Activated naive CD4-positive, alpha-beta T cell treated with anti-CD3 and anti-CD28 coated beads, Interleukin-2, amount 10 ng/mL, durations not matched to agents 7 days and 5 days (primary cell): Measurements from ENCODE around the gene FAM13C.

ENCODE experiments used
- CTCF ChIA-PET: fragments of 350-600 bp; sonication (Branson Sonifier 250); formaldehyde crosslinking; loops from one replicate; lab custom pipeline; 2021; ENCODE audit warnings: antibody characterized with exemption; lab: Charles Lee
- DNase-seq: peaks from one replicate; pipeline ENCODE4 v3.0.0-alpha.2; 2020
- H3K27ac Mint-ChIP-seq: one replicate; pipeline ENCODE4 v1.8.0; 2021; ENCODE audit warnings: mild to moderate bottlenecking, moderate library complexity, mixed read lengths
- H3K27me3 Mint-ChIP-seq: one replicate; pipeline ENCODE4 v1.8.0; 2021; ENCODE audit warnings: mild to moderate bottlenecking, mixed read lengths
- H3K36me3 Mint-ChIP-seq: one replicate; pipeline ENCODE4 v1.8.0; 2021; ENCODE audit warnings: mixed read lengths
- H3K4me1 Mint-ChIP-seq: one replicate; pipeline ENCODE4 v1.8.0; 2021; ENCODE audit warnings: mixed read lengths
- H3K4me3 Mint-ChIP-seq: one replicate; pipeline ENCODE4 v1.8.0; 2021; ENCODE audit warnings: mild to moderate bottlenecking, moderate library complexity, mixed read lengths
- H3K9me3 Mint-ChIP-seq: one replicate; pipeline ENCODE4 v1.8.0; 2021; ENCODE audit warnings: mixed read lengths

FAM13C gene

DNA sequence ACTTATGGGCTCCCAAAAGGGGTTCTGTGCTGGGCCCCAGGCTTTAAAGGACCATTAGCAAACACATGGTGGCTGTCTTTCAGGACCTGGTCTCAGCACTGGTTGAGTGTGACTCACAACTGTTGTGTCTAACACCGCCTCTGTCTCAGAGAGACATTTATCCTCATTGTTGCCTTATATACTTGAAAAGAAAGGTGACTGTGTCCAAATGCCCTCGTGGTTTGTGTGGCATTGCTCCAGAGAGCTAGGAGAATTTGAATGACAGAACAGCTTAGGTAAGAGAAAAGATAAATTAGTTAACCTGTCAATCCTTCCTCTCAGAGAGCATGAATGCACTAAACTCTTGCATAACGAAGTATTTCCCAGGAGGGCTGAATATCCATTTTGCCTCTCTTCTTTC lies 14.5 kb upstream of the FAM13C start:
- no peak for DNase-seq
- H3K9me3 Mint-ChIP-seq, result no peaks in the 10 kb centered on the region
- no peak overlapping the region for H3K4me3 Mint-ChIP-seq
- H3K4me1 Mint-ChIP-seq, result no peaks in the 10 kb centered on the region
- H3K27me3 Mint-ChIP-seq, result no peaks in the 10 kb centered on the region
- no peak overlapping the region for H3K27ac Mint-ChIP-seq
- CTCF ChIA-PET, result no interaction called here
- no peaks in the 10 kb centered on the region for H3K36me3 Mint-ChIP-seq

- H3K27me3 Mint-ChIP-seq, result no peaks in the 10 kb centered on the region
- no peak overlapping the region for H3K27ac Mint-ChIP-seq
- H3K4me3 Mint-ChIP-seq, result no peak overlapping the region
- no peaks in the 10 kb centered on the region for H3K9me3 Mint-ChIP-seq
- no peaks in the 10 kb centered on the region for H3K36me3 Mint-ChIP-seq
- CTCF ChIA-PET, result no interaction called here
- no peak for DNase-seq
- H3K4me1 Mint-ChIP-seq, result no peaks in the 10 kb centered on the region
Observed at GRCh38 chr10:59375990-59376389, 13.6 kb upstream of the FAM13C start.

GRCh38 chr10:59374916-59375315 lies 12.6 kb upstream of the FAM13C start:
- no peak for DNase-seq
- Mint-ChIP-seq H3K36me3 (no peaks in the 10 kb centered on the region), H3K27me3 (no peaks in the 10 kb centered on the region), H3K27ac (no peak overlapping the region), H3K4me3 (no peak overlapping the region), H3K9me3 (no peaks in the 10 kb centered on the region), H3K4me1 (no peaks in the 10 kb centered on the region)
- CTCF ChIA-PET, result no interaction called here

DNA sequence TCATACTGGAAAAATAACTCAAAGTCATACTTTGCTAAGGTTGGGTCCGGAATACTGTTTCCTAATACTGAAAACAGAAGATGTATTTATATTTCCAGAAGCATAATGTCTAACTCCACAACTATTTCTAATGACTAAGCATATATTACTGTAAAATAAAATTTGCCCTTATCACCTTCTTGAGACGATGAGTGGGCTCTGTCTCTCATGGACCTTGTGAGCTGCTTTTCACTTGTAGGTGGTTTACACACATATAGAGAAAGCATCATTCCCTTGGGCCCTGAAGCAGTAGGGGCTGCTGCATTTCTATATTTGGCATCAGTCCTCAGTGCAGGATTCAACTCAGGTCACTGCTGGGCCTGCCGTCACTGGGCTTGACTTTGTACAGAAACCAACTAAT lies 10.7 kb upstream of the FAM13C start:
- no peak for DNase-seq
- H3K27me3 Mint-ChIP-seq, result no peaks in the 10 kb centered on the region
- no peaks in the 10 kb centered on the region for H3K9me3 Mint-ChIP-seq
- no peaks in the 10 kb centered on the region for H3K4me1 Mint-ChIP-seq
- CTCF ChIA-PET, result interaction anchor here (1.0 kb wide), 1 partner anchor 21 kb away, joined by 4 read pairs; no protein-coding TSS in a partner anchor
- no peak overlapping the region for H3K4me3 Mint-ChIP-seq
- no peak overlapping the region for H3K27ac Mint-ChIP-seq
- H3K36me3 Mint-ChIP-seq, result no peaks in the 10 kb centered on the region

DNA sequence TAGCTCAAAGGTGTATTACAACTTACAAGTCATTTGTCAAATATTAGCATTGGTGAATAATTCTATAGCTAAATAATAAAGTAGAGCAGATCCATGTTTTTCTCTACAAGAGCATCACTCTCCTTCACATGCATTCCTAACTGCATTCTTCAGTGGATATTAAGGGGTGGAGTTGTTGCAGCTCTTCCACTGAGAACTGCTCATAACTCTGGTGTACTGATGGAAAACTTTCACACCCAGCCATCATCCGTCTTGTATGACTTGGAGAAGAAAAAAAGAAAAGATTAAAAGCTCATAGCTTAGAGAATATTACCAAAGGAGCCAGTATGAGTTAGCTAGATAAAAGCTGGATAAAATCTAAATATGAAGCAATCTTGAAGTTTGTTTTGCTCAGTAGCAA lies 10.2 kb upstream of the FAM13C start:
- H3K4me3 Mint-ChIP-seq, result no peak overlapping the region
- no peaks in the 10 kb centered on the region for H3K27me3 Mint-ChIP-seq
- H3K27ac Mint-ChIP-seq, result no peak overlapping the region
- no peaks in the 10 kb centered on the region for H3K36me3 Mint-ChIP-seq
- CTCF ChIA-PET, result interaction anchor here (1.0 kb wide), 1 partner anchor 21 kb away, joined by 4 read pairs; no protein-coding TSS in a partner anchor
- no peak for DNase-seq
- H3K9me3 Mint-ChIP-seq, result no peaks in the 10 kb centered on the region
- no peaks in the 10 kb centered on the region for H3K4me1 Mint-ChIP-seq

GRCh38 chr10:59366290-59366689 lies 3.9 kb upstream of the FAM13C start:
- no peaks in the 10 kb centered on the region for H3K9me3 Mint-ChIP-seq
- CTCF ChIA-PET, result no interaction called here
- no peak for DNase-seq

DNA sequence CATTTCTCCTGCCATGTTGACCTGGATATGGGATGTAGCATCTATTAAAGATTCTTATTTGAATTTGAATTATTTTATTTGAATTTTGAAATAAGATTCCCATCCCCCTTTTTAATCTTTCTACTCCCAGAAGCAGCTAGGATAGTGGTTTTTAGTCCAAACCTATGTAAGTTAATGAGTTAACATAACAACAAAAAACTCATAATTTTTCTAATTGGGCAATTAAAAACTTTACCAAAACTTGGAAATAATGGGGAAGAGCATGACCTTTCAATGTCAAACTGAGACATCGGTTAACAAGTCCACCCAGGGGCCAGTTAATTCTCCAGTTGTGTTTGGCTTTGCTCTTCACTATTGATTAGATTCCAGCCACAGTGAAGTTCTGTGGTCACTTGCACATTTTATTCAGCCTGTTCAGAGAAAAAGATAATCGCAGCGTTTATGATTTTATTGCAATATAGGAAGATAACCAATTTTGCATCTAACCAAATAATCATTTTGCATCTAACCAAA lies 1.2 kb upstream of the FAM13C start:
- Mint-ChIP-seq H3K9me3 (no peaks in the 10 kb centered on the region), H3K36me3 (no peaks in the 10 kb centered on the region), H3K4me3 (no peak overlapping the region), H3K27me3 (peaks cover 19% of the 10 kb centered on the region), H3K4me1 (peaks cover 6% of the 10 kb centered on the region), H3K27ac (no peak overlapping the region)
- no peak for DNase-seq
- CTCF ChIA-PET, result no interaction called here

More at GRCh38 chr10:59366290-59366689, 3.9 kb upstream of the FAM13C start:
- Mint-ChIP-seq H3K4me1 (peaks cover 6% of the 10 kb centered on the region), H3K36me3 (no peaks in the 10 kb centered on the region), H3K4me3 (no peak overlapping the region), H3K27me3 (peaks cover 14% of the 10 kb centered on the region), H3K27ac (no peak overlapping the region)

GRCh38 chr10:59362959-59363381 lies 621 bp upstream of the FAM13C start:
- H3K36me3 Mint-ChIP-seq, result no peaks in the 10 kb centered on the region
- no peaks in the 10 kb centered on the region for H3K9me3 Mint-ChIP-seq
- DNase-seq, result no peak
- H3K27me3 Mint-ChIP-seq, result peaks cover 19% of the 10 kb centered on the region
- H3K4me1 Mint-ChIP-seq, result peaks cover 6% of the 10 kb centered on the region
- CTCF ChIA-PET, result no interaction called here
- no peak overlapping the region for H3K27ac Mint-ChIP-seq
- H3K4me3 Mint-ChIP-seq, result no peak overlapping the region

DNA sequence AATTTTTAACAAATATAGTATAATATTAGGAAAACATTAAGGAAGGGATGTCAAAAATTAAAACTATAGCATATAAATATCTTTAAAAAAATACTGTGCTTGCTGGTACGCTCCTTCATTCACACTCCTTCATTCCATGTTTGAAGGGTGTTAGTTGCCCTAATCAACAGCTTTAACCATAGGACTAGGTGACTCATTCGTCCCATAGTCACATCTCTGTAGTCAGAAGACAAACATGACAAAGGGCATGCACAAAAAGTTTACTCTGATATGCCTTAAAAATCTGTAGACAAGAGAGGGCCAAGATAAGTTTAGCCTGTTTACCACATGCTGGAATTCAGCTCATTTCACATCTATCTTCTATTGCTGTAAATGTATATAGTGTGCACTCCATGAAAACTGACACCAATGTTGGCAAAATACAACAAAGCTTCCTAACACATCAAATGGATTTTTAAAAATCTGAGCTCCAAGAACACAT lies 646 bp downstream of the FAM13C start:
- H3K9me3 Mint-ChIP-seq, result no peaks in the 10 kb centered on the region
- CTCF ChIA-PET, result no interaction called here
- no peak for DNase-seq
- no peak overlapping the region for H3K27ac Mint-ChIP-seq
- no peaks in the 10 kb centered on the region for H3K36me3 Mint-ChIP-seq
- peaks cover 19% of the 10 kb centered on the region for H3K27me3 Mint-ChIP-seq
- H3K4me3 Mint-ChIP-seq, result no peak overlapping the region
- peaks cover 6% of the 10 kb centered on the region for H3K4me1 Mint-ChIP-seq

DNA sequence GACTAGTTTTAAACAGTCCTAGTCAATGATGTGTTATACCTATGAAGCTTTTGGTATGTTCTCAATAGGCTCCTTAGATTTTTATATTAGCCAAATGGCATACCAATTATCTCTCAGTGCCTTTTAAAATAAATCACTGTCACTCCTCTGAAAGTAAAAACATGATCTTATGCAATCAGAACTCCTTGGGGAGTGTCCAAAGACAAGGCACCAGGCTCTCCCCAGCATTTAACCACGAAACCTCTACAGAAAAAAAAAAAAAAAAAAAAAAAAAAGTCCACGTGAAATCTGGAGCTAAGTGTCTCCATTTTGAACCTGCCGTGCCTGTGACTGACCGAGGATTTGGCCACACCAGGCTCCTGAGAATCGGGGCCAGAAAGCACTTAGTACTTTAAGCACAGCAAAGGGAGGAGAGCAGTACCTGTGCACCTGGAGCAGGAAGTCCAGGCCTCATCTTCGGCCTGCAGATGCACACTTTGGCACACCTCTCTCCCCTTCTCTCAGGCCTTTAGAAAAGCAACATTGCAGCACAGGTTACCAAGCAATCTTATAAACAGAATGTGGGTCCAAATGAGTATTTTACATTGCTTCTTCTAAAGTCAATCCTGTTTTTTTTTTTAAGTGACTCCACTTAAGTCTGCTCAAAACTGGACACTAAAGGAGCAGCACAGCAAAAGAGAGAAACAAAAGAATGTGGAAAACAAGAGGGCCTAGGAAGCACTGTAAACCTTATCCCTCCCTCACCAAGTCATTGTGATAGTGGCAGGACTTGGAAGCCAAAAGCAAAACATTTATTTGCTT lies 1.5 kb downstream of the FAM13C start:
- DNase-seq, result no peak
- Mint-ChIP-seq H3K27ac (no peak overlapping the region), H3K4me1 (peaks cover 6% of the 10 kb centered on the region), H3K36me3 (no peaks in the 10 kb centered on the region), H3K4me3 (no peak overlapping the region), H3K27me3 (peaks cover 19% of the 10 kb centered on the region), H3K9me3 (no peaks in the 10 kb centered on the region)
- CTCF ChIA-PET, result no interaction called here

GRCh38 chr10:59358576-59358975 lies 3.8 kb downstream of the FAM13C start:
- Mint-ChIP-seq H3K36me3 (no peaks in the 10 kb centered on the region), H3K4me3 (no peak overlapping the region), H3K4me1 (peaks cover 6% of the 10 kb centered on the region), H3K27me3 (peaks cover 19% of the 10 kb centered on the region), H3K9me3 (no peaks in the 10 kb centered on the region), H3K27ac (no peak overlapping the region)
- CTCF ChIA-PET, result no interaction called here
- DNase-seq, result no peak

DNA sequence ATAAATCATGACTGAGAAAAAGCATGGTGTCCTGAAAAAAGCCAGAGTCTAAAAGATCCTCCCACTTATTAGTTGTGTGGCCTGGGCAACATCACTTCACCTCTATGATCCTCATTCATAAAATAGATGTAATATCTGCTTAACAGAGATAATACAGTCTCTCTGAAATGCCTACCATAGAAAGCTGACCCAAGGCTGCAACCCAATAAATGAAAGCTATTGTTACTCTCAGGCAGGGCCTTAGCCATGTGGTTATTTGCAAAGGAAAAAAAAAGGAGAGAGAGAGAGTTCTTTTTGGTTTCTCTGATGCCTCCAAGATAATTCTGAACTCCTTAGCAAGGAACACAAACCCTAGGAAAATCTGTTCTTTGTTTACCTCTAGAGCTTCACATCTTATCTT lies 7.9 kb downstream of the FAM13C start:
- no peaks in the 10 kb centered on the region for H3K4me1 Mint-ChIP-seq
- CTCF ChIA-PET, result interaction anchor here (0.7 kb wide), 1 partner anchor 17 kb away, joined by 4 read pairs; no protein-coding TSS in a partner anchor
- no peaks in the 10 kb centered on the region for H3K27me3 Mint-ChIP-seq
- no peaks in the 10 kb centered on the region for H3K36me3 Mint-ChIP-seq
- no peak overlapping the region for H3K4me3 Mint-ChIP-seq
- DNase-seq, result no peak
- no peaks in the 10 kb centered on the region for H3K9me3 Mint-ChIP-seq
- no peak overlapping the region for H3K27ac Mint-ChIP-seq

DNA sequence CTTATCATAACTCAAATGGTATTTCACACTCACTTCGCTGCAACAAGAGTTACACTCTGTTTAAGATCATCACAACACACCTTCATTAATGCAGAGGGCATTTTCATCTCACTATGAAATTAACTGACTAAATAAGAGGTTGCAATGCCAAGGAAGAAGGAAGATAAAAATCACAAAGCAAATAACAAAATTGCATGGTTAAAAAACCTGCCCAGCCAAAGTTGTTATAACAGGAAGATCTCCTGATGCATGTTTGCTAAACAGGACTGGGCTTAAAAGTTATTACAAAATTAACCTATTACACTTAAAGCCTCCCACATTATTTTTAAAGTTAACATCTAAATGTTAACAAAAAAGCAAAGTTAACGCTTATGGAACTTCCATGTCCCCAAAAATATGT lies 11.8 kb downstream of the FAM13C start:
- Mint-ChIP-seq H3K4me3 (no peak overlapping the region), H3K4me1 (no peaks in the 10 kb centered on the region), H3K36me3 (no peaks in the 10 kb centered on the region), H3K27me3 (no peaks in the 10 kb centered on the region), H3K9me3 (no peaks in the 10 kb centered on the region), H3K27ac (no peak overlapping the region)
- DNase-seq, result no peak
- CTCF ChIA-PET, result no interaction called here

DNA sequence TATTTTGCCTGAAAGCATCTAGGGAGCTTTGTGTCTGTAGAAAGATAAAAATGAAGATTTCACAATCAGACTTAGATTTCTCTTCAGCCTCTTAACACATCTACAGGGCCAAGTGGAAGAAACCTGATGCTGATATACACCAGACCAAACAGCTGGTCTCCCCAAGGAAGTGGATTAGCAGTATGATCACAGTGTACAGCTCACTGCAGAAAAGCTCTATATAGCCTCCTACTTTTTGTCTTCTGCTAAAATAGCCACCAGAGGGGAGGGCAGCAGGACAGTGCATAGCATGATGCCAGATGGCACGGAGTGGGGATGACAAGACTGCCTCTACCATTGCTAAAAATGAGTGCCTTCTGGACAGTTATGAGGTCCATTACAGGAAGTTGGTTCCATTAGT lies 16.0 kb downstream of the FAM13C start:
- no peaks in the 10 kb centered on the region for H3K27me3 Mint-ChIP-seq
- no peak overlapping the region for H3K27ac Mint-ChIP-seq
- no peaks in the 10 kb centered on the region for H3K36me3 Mint-ChIP-seq
- H3K4me3 Mint-ChIP-seq, result no peak overlapping the region
- no peak for DNase-seq
- H3K4me1 Mint-ChIP-seq, result no peaks in the 10 kb centered on the region
- peaks cover 4% of the 10 kb centered on the region for H3K9me3 Mint-ChIP-seq
- CTCF ChIA-PET, result no interaction called here

DNA sequence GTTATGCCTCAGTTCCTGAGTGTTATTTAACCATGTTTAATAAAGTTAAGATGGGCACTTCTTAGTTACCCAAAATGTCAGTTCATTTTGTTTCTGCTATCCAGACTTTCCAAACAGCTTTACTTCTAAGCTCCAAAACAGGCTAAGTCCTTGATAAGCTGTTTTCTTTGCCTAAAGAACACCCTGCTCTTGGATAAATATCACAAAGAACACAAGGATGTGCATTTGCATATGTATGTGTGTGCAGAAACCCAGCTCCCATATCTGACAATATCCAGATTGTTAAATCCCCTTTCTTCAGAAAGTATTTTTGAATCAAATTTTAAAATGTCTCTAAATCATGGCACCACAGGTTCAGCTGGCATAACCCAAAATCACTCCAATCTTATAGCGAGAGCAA lies 19.6 kb downstream of the FAM13C start:
- no peaks in the 10 kb centered on the region for H3K36me3 Mint-ChIP-seq
- H3K4me1 Mint-ChIP-seq, result no peaks in the 10 kb centered on the region
- H3K9me3 Mint-ChIP-seq, result peaks cover 4% of the 10 kb centered on the region
- CTCF ChIA-PET, result no interaction called here
- H3K27ac Mint-ChIP-seq, result no peak overlapping the region
- H3K27me3 Mint-ChIP-seq, result no peaks in the 10 kb centered on the region
- no peak overlapping the region for H3K4me3 Mint-ChIP-seq
- DNase-seq, result no peak
